Measurements from ENCODE around the gene MFRP. TPM values are rescaled to one million over a fixed set of nuclear protein-coding genes. Genes with fewer than 3 reads are reported as not detected.

The MFRP gene
- total and polyA plus RNA-seq, 11 donors: 0.04 TPM; not detected in 10

GRCh38 chr11:119368121-119369034, 21.9 kb upstream of the MFRP start:
- no peaks in the 10 kb centered on the region for H3K9me3 ChIP-seq
- peak overlapping the region in 9 of 12 donors; percentile 2 to 33 (median 26) for H3K4me3 ChIP-seq
- H3K27me3 ChIP-seq: peaks cover 0 to 23% (median 0%) of the 10 kb centered on the region in 9 donors
- TF ChIP-seq POLR2A (IDR thresholded peaks at IDR 0.05) (peak in 1 of 2 donors; percentile 26), CTCF (IDR thresholded peaks at IDR 0.05) (no peak)
- no peaks in the 10 kb centered on the region for H3K36me3 ChIP-seq
- H3K4me1 ChIP-seq: peaks cover 0 to 96% (median 63%) of the 10 kb centered on the region in 12 donors
- peak; percentile 28 to 53 (median 46) for ATAC-seq
- peak; percentile 76 to 89 (median 87) for DNase-seq
- H3K27ac ChIP-seq: peak overlapping the region; percentile 70 to 100 (median 90)
- intact Hi-C loops (cut with DNase I): no loop called here
- 32 to 35% (median 34%) methylated on average over 15 to 17 of the region's 17 CpGs for WGBS, 4 donors

GRCh38 chr11:119367661-119368120, 21.2 kb upstream of the MFRP start:
- no peak for TF ChIP-seq POLR2A (IDR thresholded peaks at IDR 0.05)
- TF ChIP-seq CTCF (IDR thresholded peaks at IDR 0.05): no peak
- peak overlapping the region in 2 of 12 donors; percentile 20 to 33 for H3K4me3 ChIP-seq
- ATAC-seq (no peak), DNase-seq (peak in 1 of 5 donors; percentile 30)
- H3K9me3 ChIP-seq: no peaks in the 10 kb centered on the region
- H3K27me3 ChIP-seq: peaks cover 0 to 29% (median 0%) of the 10 kb centered on the region in 9 donors
- no peaks in the 10 kb centered on the region for H3K36me3 ChIP-seq
- H3K4me1 ChIP-seq: peaks cover 0 to 93% (median 56%) of the 10 kb centered on the region in 12 donors
- peak overlapping the region; percentile 70 to 100 (median 90) for H3K27ac ChIP-seq
- intact Hi-C loops (cut with DNase I): no loop called here
- 42 to 57% (median 46%) methylated on average over 9 of the region's 9 CpGs for WGBS, 4 donors

GRCh38 chr11:119366690-119367620, 20.4 kb upstream of the MFRP start:
- H3K9me3 ChIP-seq: no peaks in the 10 kb centered on the region
- peaks cover 0 to 88% (median 54%) of the 10 kb centered on the region in 12 donors for H3K4me1 ChIP-seq
- H3K4me3 ChIP-seq: no peak overlapping the region
- H3K27me3 ChIP-seq: peaks cover 0 to 34% (median 0%) of the 10 kb centered on the region in 9 donors
- no peak for TF ChIP-seq CTCF (IDR thresholded peaks at IDR 0.05)
- no peak for TF ChIP-seq POLR2A (IDR thresholded peaks at IDR 0.05)
- peak in 1 of 5 donors; percentile 40 for DNase-seq
- ATAC-seq: no peak
- intact Hi-C loops (cut with DNase I): no loop called here
- 48 to 68% (median 58%) methylated on average over 10 to 11 of the region's 11 CpGs for WGBS, 4 donors
- H3K27ac ChIP-seq: peak overlapping the region; percentile 35 to 100 (median 90)
- H3K36me3 ChIP-seq: no peaks in the 10 kb centered on the region
